ENCODE data around the gene CEP63. TPM values are rescaled to one million over a fixed set of nuclear protein-coding genes. Genes with fewer than 3 reads are reported as not detected.

Gene CEP63
- total RNA-seq, 1 donor from 2014 or later: 14.0 TPM

DNA sequence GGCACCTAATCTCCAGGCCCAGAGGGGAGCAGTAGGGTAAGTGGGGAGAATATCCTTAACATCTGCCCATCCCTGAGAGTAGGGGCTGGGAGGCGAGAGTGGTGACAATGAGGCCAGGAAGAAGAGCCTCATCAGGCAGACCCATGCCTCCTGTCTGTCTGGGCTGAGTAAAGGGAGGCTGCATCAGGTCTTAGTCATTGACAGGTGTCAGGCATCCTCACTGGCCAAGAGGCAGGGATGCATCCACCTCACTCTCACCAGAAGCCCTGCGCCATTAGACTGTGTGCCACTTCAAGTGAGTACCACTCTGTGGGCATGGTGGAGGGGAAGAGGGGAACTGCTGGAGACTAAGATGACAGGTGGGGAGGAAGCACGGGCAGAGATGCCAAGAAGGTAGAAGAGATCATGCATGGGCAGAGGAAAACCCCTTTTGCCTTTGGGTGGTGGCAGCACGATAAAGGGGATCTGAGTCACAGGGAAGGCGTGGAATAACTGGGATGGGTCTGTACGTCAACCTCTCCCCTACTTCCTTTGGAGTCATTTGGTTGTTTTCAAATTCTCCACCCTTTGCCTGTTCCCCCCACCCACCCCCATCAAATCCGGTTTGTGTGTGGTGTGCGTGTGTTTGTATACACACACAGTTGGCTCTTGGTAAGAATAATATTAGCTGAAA is 14.2 kb upstream of the CEP63 start:
- peak; percentile 63 for DNase-seq

DNA sequence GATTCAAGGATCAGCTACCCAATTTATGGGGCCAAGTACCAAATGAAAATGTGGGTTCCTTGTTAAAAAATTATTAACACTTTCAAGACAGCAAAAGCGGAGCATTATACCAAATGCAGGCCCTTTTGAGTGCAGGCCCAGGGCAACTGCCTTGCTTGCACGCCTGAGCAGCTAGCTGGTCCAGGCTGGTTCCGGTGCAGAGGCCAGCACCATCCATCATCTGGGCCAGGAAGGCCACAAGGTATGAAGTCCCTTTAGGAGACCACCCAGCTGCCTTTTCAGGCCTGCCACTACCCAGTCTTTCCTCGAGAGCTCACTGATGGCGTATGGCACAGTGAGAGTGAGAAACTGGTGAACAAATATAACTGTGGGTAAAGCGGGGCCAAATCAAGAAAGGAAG is 13.0 kb upstream of the CEP63 start:
- no peak for DNase-seq

DNA sequence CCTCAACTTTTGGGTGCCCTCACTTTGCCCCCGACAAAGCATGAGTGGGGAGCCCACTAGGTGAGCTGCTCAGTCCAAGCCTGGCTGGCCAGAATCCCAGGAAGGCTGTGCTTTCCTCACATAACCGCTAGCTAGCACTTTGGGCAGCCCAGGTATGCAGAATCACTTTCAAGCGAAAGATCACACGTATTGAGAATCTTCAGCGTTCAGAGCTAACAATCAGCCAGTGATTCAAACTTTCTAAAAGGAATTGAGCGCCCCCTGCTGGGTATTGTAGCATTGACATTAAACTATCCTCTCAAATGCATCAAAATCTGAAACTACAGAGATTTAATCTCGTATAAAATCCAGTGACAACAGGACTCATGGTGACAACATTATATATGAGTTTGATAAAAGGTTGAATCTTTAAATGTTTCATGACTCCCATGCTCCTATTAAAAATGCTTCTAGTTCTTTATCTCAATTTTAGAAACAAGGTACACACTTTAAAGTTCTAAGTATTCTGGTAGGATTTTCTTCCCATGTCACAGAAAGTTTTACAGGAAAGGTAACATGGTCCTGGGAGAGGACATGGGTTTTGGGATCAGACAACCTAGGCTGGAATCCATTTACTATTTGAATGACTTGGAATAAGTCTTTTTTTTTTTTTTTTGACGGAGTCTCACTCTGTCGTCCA is 11.8 kb upstream of the CEP63 start:
- DNase-seq: peak; percentile 87

DNA sequence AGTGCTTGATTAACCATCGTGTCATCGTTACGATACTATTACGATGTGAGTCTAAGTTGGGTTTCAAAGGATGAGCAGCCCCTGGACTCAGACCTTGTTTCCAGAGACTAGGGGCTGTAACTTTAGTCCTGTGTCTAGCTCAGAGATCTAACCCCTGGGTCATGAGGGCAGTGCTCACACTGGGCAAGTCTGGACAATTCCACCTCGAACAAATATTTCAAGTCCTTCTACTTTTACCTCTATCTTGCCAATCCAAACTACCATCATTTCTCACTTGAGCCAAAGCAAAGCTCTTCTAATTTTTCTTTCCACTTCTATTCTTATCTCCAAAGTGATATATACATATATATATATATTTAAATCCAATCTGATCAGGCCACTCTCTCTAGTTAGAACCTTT is 10.9 kb upstream of the CEP63 start:
- DNase-seq: no peak

GRCh38 chr3:134476306-134476705 is 9.6 kb upstream of the CEP63 start:
- DNase-seq: no peak

GRCh38 chr3:134477002-134477401 is 8.9 kb upstream of the CEP63 start:
- DNase-seq: no peak

DNA sequence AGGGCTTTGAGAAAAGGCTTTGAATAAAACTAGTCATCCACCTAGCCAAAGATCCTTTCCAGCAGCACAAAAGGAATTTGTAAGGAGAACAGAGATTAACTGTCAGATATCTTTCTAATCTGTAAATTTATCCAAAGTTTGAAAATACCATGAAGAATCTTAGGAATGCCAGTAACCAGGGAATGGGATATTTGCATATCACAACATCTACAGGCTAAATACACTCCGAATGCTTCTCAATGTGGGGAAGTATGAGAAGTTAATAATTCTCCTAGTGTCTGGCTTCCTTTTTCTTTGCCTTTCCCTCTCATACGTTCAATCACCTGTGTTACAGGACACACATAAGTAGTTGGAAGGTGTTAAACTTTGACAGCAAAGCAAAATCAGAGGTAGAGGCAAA is 7.9 kb upstream of the CEP63 start:
- DNase-seq: no peak

- no peak for DNase-seq
These were observed 5.3 kb upstream of the CEP63 start for GRCh38 chr3:134480546-134480945.

- no peak for DNase-seq
These were observed 4.7 kb upstream of the CEP63 start for GRCh38 chr3:134481166-134481565.

DNA sequence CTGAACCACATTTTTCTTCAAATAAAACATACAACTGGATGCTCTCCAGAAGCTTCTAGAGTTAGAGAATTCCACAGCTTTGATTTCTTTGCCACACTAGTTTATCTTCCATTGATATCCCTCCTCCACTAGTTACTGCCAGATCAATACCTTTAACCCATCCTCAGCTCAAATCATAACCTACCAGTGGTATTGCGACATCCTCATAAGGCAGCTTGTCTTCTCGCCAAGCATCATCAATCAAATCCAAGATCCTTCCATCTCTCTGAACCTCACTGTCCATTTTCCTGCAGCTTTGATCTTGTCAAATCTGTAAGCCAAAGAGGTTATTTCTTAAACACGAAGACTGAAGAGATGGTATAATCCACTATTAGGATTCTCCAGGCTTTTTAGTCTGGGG is 3.2 kb upstream of the CEP63 start:
- no peak for DNase-seq

- DNase-seq: peak; percentile 92
These were observed 2.5 kb upstream of the CEP63 start for GRCh38 chr3:134483195-134483900.

GRCh38 chr3:134485075-134485717 is 661 bp upstream of the CEP63 start:
- DNase-seq: peak; percentile 55

GRCh38 chr3:134486577-134487041 is 752 bp downstream of the CEP63 start:
- peak; percentile 46 for DNase-seq

- peak; percentile 17 for DNase-seq
These were observed 1.5 kb downstream of the CEP63 start for GRCh38 chr3:134487406-134487805.

DNA sequence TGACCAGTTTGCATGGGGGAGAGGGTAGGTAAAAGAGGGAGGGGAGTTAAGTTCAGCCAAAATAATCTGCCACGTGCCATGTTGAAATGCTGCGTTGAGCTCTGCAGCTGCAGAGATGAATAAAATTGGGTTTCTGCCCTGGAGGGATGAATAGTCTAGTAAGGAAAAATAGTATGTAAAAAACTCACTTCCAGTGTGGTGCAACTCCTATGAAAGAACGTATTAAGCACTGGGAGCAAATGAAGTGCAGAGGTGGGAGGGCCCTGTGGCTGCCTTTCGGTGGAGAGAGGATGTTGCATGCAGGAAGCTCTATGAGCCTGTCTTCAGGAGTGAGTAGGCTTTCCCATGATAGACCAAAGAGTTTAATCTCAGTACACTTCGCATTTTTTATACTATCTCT is 8.6 kb downstream of the CEP63 start:
- DNase-seq: no peak

DNA sequence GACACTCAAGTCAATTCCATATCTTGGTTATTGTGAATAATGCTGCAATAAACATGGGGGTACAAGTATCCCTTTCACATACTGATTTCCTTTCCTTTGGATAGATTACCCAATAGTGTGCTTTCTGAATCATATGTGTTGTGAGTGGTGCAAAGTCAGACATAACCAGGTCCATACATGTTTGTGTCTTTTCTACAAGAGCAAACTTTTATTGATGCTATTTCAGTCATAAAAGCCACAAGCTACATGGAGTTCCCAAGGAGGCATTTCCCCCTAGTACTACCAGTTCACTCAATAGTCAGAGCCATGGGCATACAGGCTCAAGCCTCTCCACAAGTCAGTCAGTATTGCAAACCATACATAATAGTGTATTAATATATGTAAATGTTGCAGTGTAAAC is 10.1 kb downstream of the CEP63 start:
- no peak for DNase-seq

DNA sequence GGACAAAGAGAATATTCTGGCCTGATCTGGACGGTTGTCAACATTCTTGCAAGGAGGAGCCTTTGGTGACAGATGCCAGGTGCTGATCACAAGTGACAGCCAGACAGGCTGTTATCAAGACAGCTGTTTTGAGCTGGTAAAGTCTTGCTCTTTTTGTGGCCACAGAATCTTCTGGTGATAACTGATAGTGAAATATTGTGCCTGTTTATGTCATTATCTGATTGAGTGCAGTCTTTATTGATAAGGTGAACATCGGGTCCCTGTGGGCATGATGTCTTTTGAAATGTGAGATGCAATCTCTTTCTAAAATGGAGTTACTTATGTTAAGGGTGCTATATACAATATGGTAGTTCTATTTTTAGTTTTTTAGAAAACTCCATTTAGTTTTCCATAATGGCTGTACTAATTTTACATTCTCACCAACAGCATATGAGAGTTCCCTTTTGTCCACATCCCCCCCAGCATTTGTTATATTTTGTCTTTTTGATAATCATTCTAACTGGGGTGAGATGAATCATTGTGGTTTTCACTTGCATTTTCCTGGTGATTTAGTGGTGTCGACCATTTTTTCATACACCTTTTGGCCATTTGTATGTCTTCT is 10.7 kb downstream of the CEP63 start:
- no peak for DNase-seq

GRCh38 chr3:134503266-134503665 is 17.4 kb downstream of the CEP63 start:
- no peak for DNase-seq

DNA sequence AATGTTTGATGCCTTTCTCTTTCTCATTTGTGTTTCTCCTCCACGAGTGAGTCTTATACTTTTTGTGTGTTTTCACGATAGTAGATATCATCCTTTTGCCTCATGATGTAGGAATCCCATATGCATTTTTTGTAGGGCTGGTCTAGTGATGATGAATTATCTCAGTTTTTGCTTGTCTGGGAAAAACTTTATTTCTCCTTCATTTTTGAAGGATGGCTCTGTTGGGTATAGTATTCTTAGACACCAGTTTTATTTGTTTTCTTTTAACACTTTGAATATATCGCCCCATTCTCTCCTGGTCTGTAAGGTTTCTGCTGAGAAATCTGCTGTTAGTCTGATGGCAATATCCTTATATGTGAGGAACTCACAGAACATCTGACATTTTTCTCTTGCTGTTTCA is 18.3 kb downstream of the CEP63 start:
- DNase-seq: no peak

- DNase-seq: no peak
These were observed 19.6 kb downstream of the CEP63 start for GRCh38 chr3:134505485-134505884.

DNA sequence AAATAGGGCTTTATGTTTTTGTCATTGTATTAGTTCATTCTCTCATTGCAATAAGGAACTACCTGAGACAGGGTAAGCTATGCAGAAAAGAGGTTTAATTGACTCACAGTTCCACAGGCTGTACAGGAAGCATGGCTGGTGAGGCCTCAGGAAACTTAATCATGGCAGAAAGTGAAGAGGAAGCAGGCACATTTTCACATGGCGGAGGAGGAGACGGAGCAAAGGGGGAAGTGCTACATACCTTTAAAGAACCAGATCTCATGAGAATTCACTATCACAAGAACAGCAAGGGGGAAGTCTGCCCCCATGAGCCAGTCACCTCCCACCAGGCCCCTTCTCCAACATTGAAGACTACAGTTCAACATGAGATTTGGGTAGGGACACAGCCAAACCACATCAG is 25.6 kb downstream of the CEP63 start:
- DNase-seq: no peak

DNA sequence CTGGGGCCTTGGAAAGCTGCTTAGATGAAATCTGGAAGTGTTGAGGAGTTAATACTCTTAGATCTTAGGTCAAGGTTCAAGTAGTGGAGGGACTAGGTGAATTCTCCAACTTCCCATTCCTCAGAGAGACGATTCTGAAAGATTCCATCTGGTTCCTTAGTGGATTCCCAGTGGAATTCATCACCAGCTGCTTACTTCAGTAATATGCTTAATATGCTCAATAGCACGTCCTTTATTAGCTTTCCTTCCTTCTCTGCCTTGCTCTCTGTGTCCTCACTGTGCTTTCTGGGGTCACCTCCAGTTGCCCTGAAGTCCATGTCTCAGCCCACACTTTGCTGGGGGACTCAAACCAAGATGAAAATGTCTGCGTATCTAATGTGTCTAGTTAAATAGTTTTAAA is 31.0 kb downstream of the CEP63 start:
- peak; percentile 4 for DNase-seq

DNA sequence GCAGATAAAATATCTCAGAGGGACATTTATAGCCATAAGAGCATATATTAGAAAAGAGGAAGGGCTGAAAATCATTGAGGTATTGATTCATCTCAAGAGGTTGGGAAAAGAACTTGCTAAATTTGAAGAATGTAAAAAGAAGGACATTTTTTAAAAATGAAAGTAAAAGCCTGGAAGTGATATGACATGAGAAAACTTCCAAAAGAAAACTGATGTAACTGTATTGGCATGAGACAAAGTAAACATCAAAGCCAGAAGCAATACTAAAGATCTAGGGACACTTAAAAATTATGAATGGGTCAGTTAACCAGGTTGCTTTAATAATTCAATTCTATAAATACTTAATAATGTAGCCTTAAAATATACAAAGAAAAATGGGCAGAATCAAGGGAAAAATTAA is 31.9 kb downstream of the CEP63 start:
- peak; percentile 9 for DNase-seq

All from dermis blood vessel endothelial cell (primary cell).